Glutamatergic neuron (in vitro differentiated cells): ENCODE data around the gene CDK5RAP2. TPM values are rescaled to one million over a fixed set of nuclear protein-coding genes. Genes with fewer than 3 reads are reported as not detected.

Experiments used
- DNase-seq: peaks from one replicate; pipeline ENCODE4 v3.0.0; 2022
- H3K27ac Mint-ChIP-seq: one replicate; pipeline ENCODE4 v1.8.0; 2020; ENCODE audit warnings: mild to moderate bottlenecking, mixed read lengths, inconsistent platforms; ENCODE audit not compliant: unreplicated experiment
- H3K27me3 Mint-ChIP-seq: one replicate; pipeline ENCODE4 v1.8.0; 2020; ENCODE audit warnings: mild to moderate bottlenecking, moderate library complexity, mixed read lengths, inconsistent platforms; ENCODE audit not compliant: unreplicated experiment
- H3K36me3 Mint-ChIP-seq: one replicate; pipeline ENCODE4 v1.8.0; 2020; ENCODE audit warnings: mild to moderate bottlenecking, mixed read lengths, inconsistent platforms; ENCODE audit not compliant: unreplicated experiment
- H3K4me1 Mint-ChIP-seq: one replicate; pipeline ENCODE4 v1.8.0; 2020; ENCODE audit warnings: mild to moderate bottlenecking, low read depth, mixed read lengths, inconsistent platforms; ENCODE audit not compliant: unreplicated experiment
- H3K4me3 Mint-ChIP-seq: one replicate; pipeline ENCODE4 v1.8.0; 2020; ENCODE audit warnings: mild to moderate bottlenecking, mixed read lengths, inconsistent platforms; ENCODE audit not compliant: unreplicated experiment
- H3K9me3 Mint-ChIP-seq: one replicate; pipeline ENCODE4 v1.8.0; 2020; ENCODE audit warnings: mild to moderate bottlenecking, moderate library complexity, mixed read lengths, inconsistent platforms; ENCODE audit not compliant: unreplicated experiment
- total RNA-seq: library from RNA; stranded (reverse); fragmentation: NEBNext Ultra II Directional; extraction: Animal tissue kit (Norgen Biotek cat#: 25700); gene quantifications from one replicate; pipeline ENCODE4 v1.2.1, GENCODE V29; 2021; ENCODE audit not compliant: unreplicated experiment
- TF ChIP-seq, protein P1 (sequence below): fragments of 200-600 bp; sonication (generic); IDR thresholded peaks from one replicate; pipeline ENCODE4 v1.5.0; 2021; ENCODE audit not compliant: partially characterized antibody, unreplicated experiment

Gene CDK5RAP2
- total RNA-seq, 1 donor from 2014 or later, result 53.2 TPM

- H3K27ac Mint-ChIP-seq, result no peak overlapping the region
Measured at GRCh38 chr9:120526534-120526933, 53.4 kb downstream of the CDK5RAP2 start.

DNA sequence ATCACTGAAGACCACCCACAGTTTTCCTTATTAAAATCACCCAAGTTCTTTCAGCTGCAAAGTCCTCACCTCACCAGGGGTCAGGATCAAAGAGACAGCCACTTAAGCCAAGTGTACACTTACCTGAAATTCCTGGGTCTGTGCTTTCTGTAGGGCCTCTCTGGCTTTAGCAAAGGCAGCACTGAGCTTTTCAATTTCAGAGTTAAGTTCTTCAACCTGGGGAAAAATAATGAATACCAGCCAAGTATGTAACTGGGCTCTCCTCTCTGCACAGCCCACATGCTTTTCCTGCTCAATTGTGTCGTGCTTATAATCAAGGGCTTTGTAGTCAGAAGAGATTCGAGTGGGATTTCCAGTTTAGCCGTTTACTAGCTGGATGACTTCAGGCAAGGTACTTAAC lies 55.1 kb downstream of the CDK5RAP2 start:
- TF ChIP-seq, protein P1, sequence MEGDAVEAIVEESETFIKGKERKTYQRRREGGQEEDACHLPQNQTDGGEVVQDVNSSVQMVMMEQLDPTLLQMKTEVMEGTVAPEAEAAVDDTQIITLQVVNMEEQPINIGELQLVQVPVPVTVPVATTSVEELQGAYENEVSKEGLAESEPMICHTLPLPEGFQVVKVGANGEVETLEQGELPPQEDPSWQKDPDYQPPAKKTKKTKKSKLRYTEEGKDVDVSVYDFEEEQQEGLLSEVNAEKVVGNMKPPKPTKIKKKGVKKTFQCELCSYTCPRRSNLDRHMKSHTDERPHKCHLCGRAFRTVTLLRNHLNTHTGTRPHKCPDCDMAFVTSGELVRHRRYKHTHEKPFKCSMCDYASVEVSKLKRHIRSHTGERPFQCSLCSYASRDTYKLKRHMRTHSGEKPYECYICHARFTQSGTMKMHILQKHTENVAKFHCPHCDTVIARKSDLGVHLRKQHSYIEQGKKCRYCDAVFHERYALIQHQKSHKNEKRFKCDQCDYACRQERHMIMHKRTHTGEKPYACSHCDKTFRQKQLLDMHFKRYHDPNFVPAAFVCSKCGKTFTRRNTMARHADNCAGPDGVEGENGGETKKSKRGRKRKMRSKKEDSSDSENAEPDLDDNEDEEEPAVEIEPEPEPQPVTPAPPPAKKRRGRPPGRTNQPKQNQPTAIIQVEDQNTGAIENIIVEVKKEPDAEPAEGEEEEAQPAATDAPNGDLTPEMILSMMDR, result no peak
- no peak for DNase-seq
- Mint-ChIP-seq H3K36me3 (peaks cover 5% of the 10 kb centered on the region), H3K4me1 (no peaks in the 10 kb centered on the region), H3K27me3 (no peaks in the 10 kb centered on the region), H3K27ac (no peak overlapping the region), H3K4me3 (no peak overlapping the region), H3K9me3 (no peaks in the 10 kb centered on the region)

More at GRCh38 chr9:120526534-120526933, 53.4 kb downstream of the CDK5RAP2 start:
- Mint-ChIP-seq H3K36me3 (peaks cover 5% of the 10 kb centered on the region), H3K27me3 (no peaks in the 10 kb centered on the region), H3K4me1 (no peaks in the 10 kb centered on the region), H3K4me3 (no peak overlapping the region), H3K9me3 (no peaks in the 10 kb centered on the region)
- TF ChIP-seq, protein P1, result no peak
- DNase-seq, result no peak

DNA sequence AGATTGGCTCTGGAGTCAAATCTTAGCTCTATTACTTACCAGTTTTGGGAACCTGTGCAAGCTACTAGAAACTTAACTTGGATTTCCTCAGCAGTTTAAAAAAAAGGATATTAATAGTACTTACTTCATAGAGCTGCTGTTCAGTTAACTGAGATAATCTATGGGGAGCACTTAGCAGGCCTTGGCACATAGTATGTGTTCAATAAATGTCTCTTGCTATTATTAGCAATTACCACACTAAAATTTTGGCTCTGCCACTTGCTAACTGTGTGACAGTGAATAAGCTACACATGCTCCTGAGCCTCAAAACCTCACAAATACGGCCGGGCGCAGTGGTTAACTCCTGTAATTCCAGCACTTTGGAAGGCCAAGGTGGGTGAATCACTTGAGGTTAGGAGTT lies 55.9 kb downstream of the CDK5RAP2 start:
- TF ChIP-seq, protein P1, result no peak
- H3K4me1 Mint-ChIP-seq, result no peaks in the 10 kb centered on the region
- no peak overlapping the region for H3K4me3 Mint-ChIP-seq
- DNase-seq, result no peak
- H3K9me3 Mint-ChIP-seq, result no peaks in the 10 kb centered on the region
- no peak overlapping the region for H3K27ac Mint-ChIP-seq
- no peaks in the 10 kb centered on the region for H3K27me3 Mint-ChIP-seq
- H3K36me3 Mint-ChIP-seq, result peaks cover 5% of the 10 kb centered on the region

DNA sequence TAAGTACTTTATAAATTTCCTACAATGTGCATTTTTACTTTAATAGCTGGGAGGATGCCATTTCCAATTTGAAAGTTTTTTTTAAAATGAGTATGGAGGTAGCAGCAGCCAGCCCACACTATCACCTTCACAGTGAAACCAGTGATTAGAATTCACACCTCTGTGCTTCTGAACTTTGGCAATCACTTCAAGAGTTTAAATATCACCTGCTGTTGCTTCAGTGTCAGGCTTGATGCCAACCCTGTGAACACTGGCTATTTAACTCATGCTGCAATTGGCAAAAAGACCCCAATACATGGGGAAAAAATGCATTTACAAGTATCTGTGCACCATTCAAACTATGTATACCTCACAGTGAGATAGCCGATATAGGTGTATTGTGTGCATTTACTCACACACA lies 57.4 kb downstream of the CDK5RAP2 start:
- Mint-ChIP-seq H3K4me3 (no peak overlapping the region), H3K4me1 (no peaks in the 10 kb centered on the region), H3K9me3 (no peaks in the 10 kb centered on the region), H3K27me3 (no peaks in the 10 kb centered on the region), H3K36me3 (peaks cover 5% of the 10 kb centered on the region), H3K27ac (no peak overlapping the region)
- TF ChIP-seq, protein P1, result no peak
- DNase-seq, result no peak

DNA sequence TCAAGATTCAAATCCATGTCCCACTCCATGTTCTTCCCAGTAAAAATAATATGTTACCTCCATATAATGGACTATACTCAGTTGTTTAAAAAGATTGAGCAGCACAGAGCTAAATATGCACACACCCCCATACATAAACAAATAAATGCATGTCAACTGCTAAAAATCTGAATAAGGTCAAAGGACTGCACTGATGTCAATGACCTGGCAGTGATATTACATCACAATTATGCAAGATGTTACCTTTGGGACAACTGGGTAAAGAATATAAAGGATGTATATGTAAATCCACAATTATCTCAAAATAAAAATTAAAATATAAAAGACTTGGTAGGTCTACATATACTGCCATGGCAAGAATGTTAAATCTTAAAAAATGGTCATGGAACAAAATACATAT lies 57.9 kb downstream of the CDK5RAP2 start:
- no peak overlapping the region for H3K27ac Mint-ChIP-seq
- no peak overlapping the region for H3K4me3 Mint-ChIP-seq
- H3K4me1 Mint-ChIP-seq, result no peaks in the 10 kb centered on the region
- H3K9me3 Mint-ChIP-seq, result no peaks in the 10 kb centered on the region
- H3K36me3 Mint-ChIP-seq, result peaks cover 5% of the 10 kb centered on the region
- no peaks in the 10 kb centered on the region for H3K27me3 Mint-ChIP-seq
- DNase-seq, result no peak
- TF ChIP-seq, protein P1, result no peak
